ENCODE measurements around the gene GRK1.

DNA sequence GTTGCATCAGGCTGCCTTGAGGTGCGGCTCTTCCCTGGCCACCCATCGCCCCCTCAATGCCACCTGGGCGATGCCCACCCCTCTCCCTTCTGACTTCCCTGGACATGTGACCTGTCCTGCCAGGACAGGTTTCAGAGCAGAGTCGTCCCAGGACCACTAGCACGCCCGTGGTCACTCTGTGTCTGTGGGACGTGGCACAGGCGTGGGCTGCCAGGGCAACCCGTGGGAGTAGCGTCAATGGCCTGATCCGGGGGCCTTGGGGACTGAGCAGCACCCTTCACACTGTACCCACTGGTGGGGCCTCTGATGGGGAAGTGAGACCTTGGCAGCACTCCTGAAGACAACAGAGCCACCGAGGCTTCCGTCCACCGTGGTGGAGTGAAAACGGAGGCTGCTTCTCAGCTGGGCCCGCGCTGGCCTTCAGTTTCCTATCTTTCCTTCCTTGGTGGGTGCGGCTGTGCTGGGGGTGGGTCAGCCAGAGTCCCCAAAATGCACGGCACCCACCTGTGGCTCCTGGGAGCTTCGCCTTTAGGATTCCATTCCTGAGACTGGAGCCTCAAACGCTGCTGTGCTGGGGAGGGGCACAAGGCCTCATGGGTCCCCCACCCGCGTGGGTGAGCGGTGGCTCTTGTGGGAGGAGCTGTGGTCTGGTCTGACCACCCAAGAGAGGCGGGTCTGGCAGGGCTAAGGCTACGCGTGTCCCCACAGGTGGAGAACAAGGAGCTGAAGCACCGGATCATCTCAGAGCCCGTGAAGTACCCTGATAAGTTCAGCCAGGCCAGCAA is 65.3 kb downstream of the GRK1 start:
- TF ChIP-seq, protein P1, sequence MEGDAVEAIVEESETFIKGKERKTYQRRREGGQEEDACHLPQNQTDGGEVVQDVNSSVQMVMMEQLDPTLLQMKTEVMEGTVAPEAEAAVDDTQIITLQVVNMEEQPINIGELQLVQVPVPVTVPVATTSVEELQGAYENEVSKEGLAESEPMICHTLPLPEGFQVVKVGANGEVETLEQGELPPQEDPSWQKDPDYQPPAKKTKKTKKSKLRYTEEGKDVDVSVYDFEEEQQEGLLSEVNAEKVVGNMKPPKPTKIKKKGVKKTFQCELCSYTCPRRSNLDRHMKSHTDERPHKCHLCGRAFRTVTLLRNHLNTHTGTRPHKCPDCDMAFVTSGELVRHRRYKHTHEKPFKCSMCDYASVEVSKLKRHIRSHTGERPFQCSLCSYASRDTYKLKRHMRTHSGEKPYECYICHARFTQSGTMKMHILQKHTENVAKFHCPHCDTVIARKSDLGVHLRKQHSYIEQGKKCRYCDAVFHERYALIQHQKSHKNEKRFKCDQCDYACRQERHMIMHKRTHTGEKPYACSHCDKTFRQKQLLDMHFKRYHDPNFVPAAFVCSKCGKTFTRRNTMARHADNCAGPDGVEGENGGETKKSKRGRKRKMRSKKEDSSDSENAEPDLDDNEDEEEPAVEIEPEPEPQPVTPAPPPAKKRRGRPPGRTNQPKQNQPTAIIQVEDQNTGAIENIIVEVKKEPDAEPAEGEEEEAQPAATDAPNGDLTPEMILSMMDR (IDR thresholded peaks at IDR 0.05; ENCODE audit: insufficient read depth, low read length, poor library complexity, severe bottlenecking), result no peak
- TF ChIP-seq EZH2phosphoT487 (conservative IDR thresholded peaks at IDR 0.05; ENCODE audit: low read length), result no peak

All from SU-DHL-6 (cell line).